GM23248 (cell line): Measurements from ENCODE around the gene CCDC186. TPM values are rescaled to one million over a fixed set of nuclear protein-coding genes. Genes with fewer than 3 reads are reported as not detected.

Experiments used
- DNase-seq: peaks from one replicate; pipeline ENCODE4 v3.0.0-alpha.2; 2015
- H2AFZ ChIP-seq: fragments of 200-600 bp; sonication (generic); 2 replicates; pipeline ENCODE4 v1.6.1; 2016; ENCODE audit warnings: antibody characterized with exemption
- H3F3A ChIP-seq: fragments of 200-600 bp; sonication (generic); 2 replicates; pipeline ENCODE4 v1.6.1; 2016; ENCODE audit warnings: mild to moderate bottlenecking, antibody characterized with exemption, mixed run types; ENCODE audit not compliant: insufficient read depth
- H3K27ac ChIP-seq: fragments of 200-600 bp; sonication (generic); 2 replicates; pipeline ENCODE4 v1.5.1; 2016; ENCODE audit warnings: mild to moderate bottlenecking
- H3K27me3 ChIP-seq: fragments of 200-600 bp; sonication (generic); replicated peaks from 2 replicates; pipeline ENCODE4 v1.6.1; 2016; ENCODE audit warnings: mild to moderate bottlenecking; ENCODE audit not compliant: insufficient read depth
- H3K36me3 ChIP-seq: fragments of 200-600 bp; sonication (generic); 2 replicates; pipeline ENCODE4 v1.6.1; 2016; ENCODE audit warnings: low read depth, mild to moderate bottlenecking
- H3K4me1 ChIP-seq: fragments of 200-600 bp; sonication (generic); 2 replicates; pipeline ENCODE4 v1.6.1; 2016; ENCODE audit warnings: mild to moderate bottlenecking; ENCODE audit not compliant: insufficient read depth
- H3K4me2 ChIP-seq: fragments of 200-600 bp; sonication (generic); one replicate; pipeline ENCODE4 v1.6.1; 2016; ENCODE audit warnings: mild to moderate bottlenecking; ENCODE audit not compliant: unreplicated experiment
- H3K4me3 ChIP-seq: fragments of 200-600 bp; sonication (generic); 2 replicates; pipeline ENCODE4 v1.5.1; 2016; ENCODE audit warnings: mild to moderate bottlenecking
- H3K79me2 ChIP-seq: fragments of 200-600 bp; sonication (generic); 2 replicates; pipeline ENCODE4 v1.6.1; 2016; ENCODE audit warnings: mild to moderate bottlenecking; ENCODE audit not compliant: insufficient read depth
- H3K9ac ChIP-seq: fragments of 200-600 bp; sonication (generic); 2 replicates; pipeline ENCODE4 v1.6.1; 2016; ENCODE audit warnings: mild to moderate bottlenecking
- H3K9me2 ChIP-seq: fragments of 200-600 bp; sonication (generic); 2 replicates; pipeline ENCODE4 v1.6.1; 2016; ENCODE audit warnings: mixed run types, mild to moderate bottlenecking, moderate library complexity; ENCODE audit not compliant: insufficient read depth
- H3K9me3 ChIP-seq: fragments of 200-600 bp; sonication (generic); one replicate; pipeline ENCODE4 v1.6.1; 2017; ENCODE audit warnings: low read depth
- H4K20me1 ChIP-seq: fragments of 200-600 bp; sonication (generic); 2 replicates; pipeline ENCODE4 v1.6.0; 2016; ENCODE audit not compliant: insufficient read depth
- EZH2 ChIP-seq: fragments of 200-600 bp; sonication (generic); IDR thresholded peaks from 2 replicates; pipeline ENCODE4 v1.6.1; 2018; ENCODE audit warnings: antibody characterized with exemption, mild to moderate bottlenecking; ENCODE audit not compliant: insufficient read depth, poor library complexity, severe bottlenecking
- EZH2phosphoT487 ChIP-seq: fragments of 200-600 bp; sonication (generic); IDR thresholded peaks from 2 replicates; pipeline ENCODE4 v1.6.1; 2018; ENCODE audit warnings: antibody characterized with exemption, moderate library complexity, mild to moderate bottlenecking, low read depth; ENCODE audit not compliant: insufficient read depth
- WGBS, 2 experiments: methylation state at CpG; one replicate each; pipeline ENCODE4 v1.1.6; 2015 to 2017; ENCODE audit warnings: low lambda C conversion rate in 2 of 2, low coverage in 1 of 2; ENCODE audit errors: missing lambda C conversion rate in 2 of 2; 5-methylcytosine and 5-hydroxymethylcytosine counted together
- in situ Hi-C: fragments of 300-500 bp; cut with MboI; formaldehyde crosslinking; loops from 2 replicates; pipeline ENCODE4 v1.15.0; 2020
- polyA plus RNA-seq: library from polyadenylated mRNA; unstranded; fragments of >200 nt; fragmentation: Nextera tagmentation; extraction: Ambion mirVana; gene quantifications from 2 replicates; pipeline ENCODE4 v1.2.1, GENCODE V29; 2016
- total RNA-seq: library from RNA; depleted of rRNA; stranded (reverse); fragments of >200 nt; shearing (Covaris generic); gene quantifications from 2 replicates; pipeline ENCODE4 v1.2.3, GENCODE V29; 2014

The CCDC186 gene
- total and polyA plus RNA-seq, 2 experiments from 2014 or later, result 7.4 to 9.8 TPM

DNA sequence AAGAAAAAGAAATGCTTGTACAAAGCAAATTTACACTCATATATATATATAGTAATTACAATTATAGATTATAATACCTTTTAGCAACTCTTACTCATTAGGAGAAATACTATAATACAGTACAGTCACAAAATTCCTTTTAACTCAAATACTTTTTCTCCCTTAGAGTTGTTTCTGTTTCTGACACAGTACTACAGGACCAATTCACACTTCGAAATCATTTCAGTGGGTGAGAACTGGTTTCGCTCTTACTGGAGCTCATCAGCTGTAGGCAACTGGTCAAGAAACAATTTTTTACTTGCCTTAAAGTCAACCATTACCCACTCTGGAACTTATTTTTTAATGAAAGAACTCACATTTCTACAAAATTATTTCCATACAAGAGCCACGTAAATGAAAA is 6.0 kb downstream of the CCDC186 start:
- WGBS, 2 experiments, result 98 to 100% methylated on average over 3 of the region's 3 CpGs
- Histone ChIP-seq H3K36me3 (no peaks in the 10 kb centered on the region), H3K4me3 (no peak overlapping the region), H3K4me1 (peaks cover 22% of the 10 kb centered on the region), H3K9ac (no peak overlapping the region), H3F3A (peaks cover 13% of the 10 kb centered on the region; the same call in 1 of the 2 replicates), H3K79me2 (peaks cover 96% of the 10 kb centered on the region), H3K9me3 (no peaks in the 10 kb centered on the region), H3K27ac (no peak overlapping the region), H2AFZ (no peak overlapping the region), H4K20me1 (no peaks in the 10 kb centered on the region), H3K27me3 (no peaks in the 10 kb centered on the region), H3K4me2 (no peak overlapping the region), H3K9me2 (no peaks in the 10 kb centered on the region)
- in situ Hi-C loops, result no loop called here
- no peak for DNase-seq
- TF ChIP-seq EZH2, result no peak
- no peak for TF ChIP-seq EZH2phosphoT487

- TF ChIP-seq EZH2phosphoT487, result no peak
- TF ChIP-seq EZH2, result no peak
- in situ Hi-C loops, result no loop called here
- Histone ChIP-seq H3K4me3 (no peak overlapping the region), H3F3A (0 out of 2 replicates have a peak, but pooled peaks cover 3% of the 10 kb centered on the region), H2AFZ (no peak overlapping the region), H3K9me2 (no peaks in the 10 kb centered on the region), H3K9me3 (no peaks in the 10 kb centered on the region), H3K9ac (no peak overlapping the region), H3K27ac (no peak overlapping the region), H3K27me3 (no peaks in the 10 kb centered on the region), H4K20me1 (no peaks in the 10 kb centered on the region), H3K36me3 (no peaks in the 10 kb centered on the region), H3K4me1 (peaks cover 10% of the 10 kb centered on the region; the same call in 1 of the 2 replicates), H3K4me2 (no peak overlapping the region), H3K79me2 (peaks cover 96% of the 10 kb centered on the region)
- no peak for DNase-seq
- WGBS, 2 experiments, result 38 to 44% methylated on average over 3 of the region's 3 CpGs
These were observed 7.5 kb downstream of the CCDC186 start for GRCh38 chr10:114166494-114166893.

DNA sequence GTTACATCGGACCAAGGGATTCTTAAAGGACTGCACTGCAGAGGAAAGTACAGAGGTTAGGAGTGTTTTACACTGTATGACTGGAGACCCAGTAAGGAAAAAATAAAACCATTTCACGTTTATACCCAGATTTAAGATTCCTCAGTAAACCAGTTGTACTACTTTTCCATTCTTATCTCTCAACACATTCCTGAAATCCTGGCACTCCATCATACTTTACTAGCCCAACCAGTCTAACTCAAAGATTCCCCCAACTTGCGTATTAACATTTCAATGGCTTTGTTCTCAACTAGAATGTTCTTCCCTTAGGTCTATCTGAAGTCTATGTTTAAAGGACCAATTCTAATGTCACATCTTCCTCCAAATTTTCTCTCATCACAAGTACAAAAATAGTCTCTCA is 8.0 kb downstream of the CCDC186 start:
- Histone ChIP-seq H4K20me1 (no peaks in the 10 kb centered on the region), H3K4me1 (peaks cover 8% of the 10 kb centered on the region; the same call in 1 of the 2 replicates), H3K9me2 (no peaks in the 10 kb centered on the region), H3F3A (0 out of 2 replicates have a peak, but pooled peaks cover 3% of the 10 kb centered on the region), H3K9ac (no peak overlapping the region), H3K79me2 (peaks cover 96% of the 10 kb centered on the region), H3K4me3 (no peak overlapping the region), H3K27ac (no peak overlapping the region), H2AFZ (no peak overlapping the region), H3K27me3 (no peaks in the 10 kb centered on the region), H3K9me3 (no peaks in the 10 kb centered on the region), H3K4me2 (no peak overlapping the region), H3K36me3 (no peaks in the 10 kb centered on the region)
- 37 to 48% methylated on average over 3 of the region's 3 CpGs for WGBS, 2 experiments
- in situ Hi-C loops, result no loop called here
- TF ChIP-seq EZH2phosphoT487 (no peak), EZH2 (no peak)
- no peak for DNase-seq

GRCh38 chr10:114163062-114163461 is 10.9 kb downstream of the CCDC186 start:
- Histone ChIP-seq H3K27ac (peak overlapping the region; percentile 35), H4K20me1 (no peaks in the 10 kb centered on the region), H3K36me3 (no peaks in the 10 kb centered on the region), H3F3A (0 out of 2 replicates have a peak, but pooled peaks cover 3% of the 10 kb centered on the region), H3K9me2 (no peaks in the 10 kb centered on the region), H3K79me2 (peaks cover 90% of the 10 kb centered on the region), H3K27me3 (no peaks in the 10 kb centered on the region), H3K4me3 (no peak overlapping the region), H3K9ac (no peak overlapping the region), H2AFZ (no peak overlapping the region), H3K9me3 (no peaks in the 10 kb centered on the region), H3K4me2 (peak overlapping the region; percentile 13), H3K4me1 (peaks cover 8% of the 10 kb centered on the region; the same call in 1 of the 2 replicates)
- DNase-seq, result no peak
- in situ Hi-C loops, result no loop called here
- no peak for TF ChIP-seq EZH2phosphoT487
- no peak for TF ChIP-seq EZH2
- WGBS, 2 experiments, result 37 to 41% methylated on average over 2 of the region's 2 CpGs

DNA sequence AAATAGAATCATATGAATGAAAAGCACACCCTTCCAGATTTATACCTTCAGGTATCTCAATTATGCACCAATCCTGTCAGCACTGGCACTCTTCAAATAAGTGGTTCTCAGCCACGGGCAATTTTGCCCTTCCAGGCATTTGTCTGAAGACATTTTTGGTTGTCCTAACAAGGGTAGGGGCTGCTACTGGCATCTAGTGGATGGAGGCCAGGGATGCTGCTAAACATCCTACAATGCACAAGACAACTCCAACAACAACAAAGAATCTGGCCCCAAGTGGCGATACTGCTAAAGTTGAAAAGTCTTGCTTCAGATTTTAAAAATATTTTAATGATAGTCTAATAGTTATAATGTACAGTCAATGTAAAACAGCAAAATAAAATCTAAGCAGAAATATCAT is 16.1 kb downstream of the CCDC186 start:
- Histone ChIP-seq H3K9me3 (no peaks in the 10 kb centered on the region), H3K27ac (no peak overlapping the region), H3K4me3 (no peak overlapping the region), H3K27me3 (no peaks in the 10 kb centered on the region), H3K9me2 (no peaks in the 10 kb centered on the region), H3F3A (no peaks in the 10 kb centered on the region), H3K9ac (no peak overlapping the region), H3K36me3 (0 out of 2 replicates have a peak, but pooled peaks cover 11% of the 10 kb centered on the region), H4K20me1 (no peaks in the 10 kb centered on the region), H3K4me2 (no peak overlapping the region), H3K4me1 (no peaks in the 10 kb centered on the region), H3K79me2 (peaks cover 45% of the 10 kb centered on the region), H2AFZ (no peak overlapping the region)
- no peak for TF ChIP-seq EZH2
- TF ChIP-seq EZH2phosphoT487, result no peak
- in situ Hi-C loops, result no loop called here
- 96 to 97% methylated on average over 2 of the region's 2 CpGs for WGBS, 2 experiments
- no peak for DNase-seq
